HUES48 (cell line): ENCODE results near the gene MS4A8.
"Not testable (repeated sequence)": the region's sequence is repeated elsewhere in the genome, so short reads cannot be mapped to it uniquely, and the experiment has no call there.

Experiments used
- H3K27ac ChIP-seq: one replicate; pipeline ENCODE4 v1.7.0; 2013; ENCODE audit warnings: low read depth, low read length, inconsistent platforms
- H3K27me3 ChIP-seq: 2 replicates; pipeline ENCODE4 v1.6.1; 2013; ENCODE audit warnings: mild to moderate bottlenecking, low read length; ENCODE audit not compliant: control insufficient read depth, insufficient read depth
- H3K36me3 ChIP-seq: 2 replicates; pipeline ENCODE4 v1.6.1; 2013; ENCODE audit warnings: low read length; ENCODE audit not compliant: control insufficient read depth, insufficient read depth
- H3K4me1 ChIP-seq: 2 replicates; pipeline ENCODE4 v1.6.1; 2013; ENCODE audit warnings: mild to moderate bottlenecking, low read length; ENCODE audit not compliant: control insufficient read depth, insufficient read depth
- H3K4me3 ChIP-seq: 2 replicates; pipeline ENCODE4 v1.5.1; 2013; ENCODE audit warnings: mild to moderate bottlenecking, low read depth, low read length
- H3K9ac ChIP-seq: 2 replicates; pipeline ENCODE4 v1.6.1; 2013; ENCODE audit warnings: mild to moderate bottlenecking, low read depth, low read length, moderate library complexity
- H3K9me3 ChIP-seq: 2 replicates; pipeline ENCODE4 v1.6.1; 2013; ENCODE audit warnings: low read length; ENCODE audit not compliant: control insufficient read depth, insufficient read depth

The MS4A8 gene

GRCh38 chr11:60701469-60701818 is 2.0 kb downstream of the MS4A8 start:
- no peaks in the 10 kb centered on the region for H3K9me3 ChIP-seq
- no peak overlapping the region for H3K9ac ChIP-seq
- no peaks in the 10 kb centered on the region for H3K27me3 ChIP-seq
- no peaks in the 10 kb centered on the region for H3K36me3 ChIP-seq
- H3K27ac ChIP-seq, result no peak overlapping the region
- H3K4me3 ChIP-seq, result no peak overlapping the region
- H3K4me1 ChIP-seq, result peaks cover 4% of the 10 kb centered on the region; the same call in 1 of the 2 replicates

GRCh38 chr11:60703374-60703773 is 4.0 kb downstream of the MS4A8 start:
- H3K4me3 ChIP-seq, result no peak overlapping the region
- peaks cover 4% of the 10 kb centered on the region; the same call in 1 of the 2 replicates for H3K4me1 ChIP-seq
- no peak overlapping the region for H3K9ac ChIP-seq
- H3K27ac ChIP-seq, result no peak overlapping the region
- H3K36me3 ChIP-seq, result no peaks in the 10 kb centered on the region
- H3K9me3 ChIP-seq, result no peaks in the 10 kb centered on the region
- no peaks in the 10 kb centered on the region for H3K27me3 ChIP-seq

- no peaks in the 10 kb centered on the region for H3K9me3 ChIP-seq
- no peaks in the 10 kb centered on the region for H3K27me3 ChIP-seq
- H3K36me3 ChIP-seq, result no peaks in the 10 kb centered on the region
- peaks cover 2% of the 10 kb centered on the region; the same call in 1 of the 2 replicates for H3K4me1 ChIP-seq
- no peak overlapping the region for H3K27ac ChIP-seq
- H3K4me3 ChIP-seq, result no peak overlapping the region
- H3K9ac ChIP-seq, result no peak overlapping the region
Observed at GRCh38 chr11:60705895-60706294, 6.5 kb downstream of the MS4A8 start.

GRCh38 chr11:60706931-60707330 is 7.5 kb downstream of the MS4A8 start:
- no peak overlapping the region for H3K9ac ChIP-seq
- no peaks in the 10 kb centered on the region for H3K27me3 ChIP-seq
- H3K36me3 ChIP-seq, result no peaks in the 10 kb centered on the region
- H3K27ac ChIP-seq, result no peak overlapping the region
- no peaks in the 10 kb centered on the region for H3K4me1 ChIP-seq
- no peak overlapping the region for H3K4me3 ChIP-seq
- H3K9me3 ChIP-seq, result no peaks in the 10 kb centered on the region

DNA sequence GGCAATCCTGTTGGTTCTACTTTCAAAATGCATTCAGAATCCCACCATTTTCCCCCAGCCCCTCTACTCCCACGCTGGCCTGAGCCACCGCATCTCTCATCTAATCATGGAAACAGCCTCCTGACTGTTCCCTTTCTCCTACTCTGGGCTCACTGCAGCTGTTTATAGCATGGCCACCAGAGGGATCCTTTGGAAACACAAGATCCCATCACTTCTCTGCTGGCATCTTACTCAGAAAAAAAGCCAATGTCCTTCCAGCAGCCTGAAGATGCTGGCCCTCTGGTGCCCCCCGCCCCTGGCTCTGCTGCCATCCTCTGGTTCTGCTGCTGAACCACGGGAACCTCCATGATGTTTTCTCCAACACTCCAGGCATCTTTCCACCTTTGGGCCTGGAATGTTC is 11.1 kb downstream of the MS4A8 start:
- no peak overlapping the region for H3K27ac ChIP-seq
- no peaks in the 10 kb centered on the region for H3K27me3 ChIP-seq
- no peak overlapping the region for H3K9ac ChIP-seq
- no peaks in the 10 kb centered on the region for H3K4me1 ChIP-seq
- H3K36me3 ChIP-seq, result no peaks in the 10 kb centered on the region
- no peak overlapping the region for H3K4me3 ChIP-seq
- H3K9me3 ChIP-seq, result no peaks in the 10 kb centered on the region

GRCh38 chr11:60711276-60711675 is 11.9 kb downstream of the MS4A8 start:
- H3K27ac ChIP-seq, result no peak overlapping the region
- no peak overlapping the region for H3K9ac ChIP-seq
- H3K27me3 ChIP-seq, result no peaks in the 10 kb centered on the region
- no peaks in the 10 kb centered on the region for H3K36me3 ChIP-seq
- no peaks in the 10 kb centered on the region for H3K4me1 ChIP-seq
- H3K9me3 ChIP-seq, result no peaks in the 10 kb centered on the region
- H3K4me3 ChIP-seq, result no peak overlapping the region

DNA sequence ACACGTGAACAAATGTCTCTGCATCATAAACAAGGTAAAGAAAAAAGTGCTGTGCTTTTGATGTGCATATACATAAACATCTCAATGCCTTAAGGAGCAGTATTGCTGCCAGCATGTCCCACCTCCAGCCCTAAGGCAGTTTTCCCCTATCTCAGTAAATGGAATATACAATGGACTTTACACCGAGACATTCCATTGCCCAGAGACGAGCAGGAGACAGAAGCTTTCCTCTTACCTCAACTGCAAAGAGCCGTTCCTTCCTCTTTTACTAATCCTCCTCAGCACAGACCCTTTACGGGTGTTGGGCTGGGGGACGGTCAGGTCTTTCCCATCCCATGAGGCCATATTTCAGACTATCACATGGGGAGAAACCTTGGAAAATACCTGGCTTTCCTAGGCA is 14.0 kb downstream of the MS4A8 start:
- not testable (repeated sequence) for H3K27me3 ChIP-seq, H3K9me3 ChIP-seq, H3K9ac ChIP-seq, H3K4me1 ChIP-seq, H3K27ac ChIP-seq, H3K36me3 ChIP-seq, H3K4me3 ChIP-seq

DNA sequence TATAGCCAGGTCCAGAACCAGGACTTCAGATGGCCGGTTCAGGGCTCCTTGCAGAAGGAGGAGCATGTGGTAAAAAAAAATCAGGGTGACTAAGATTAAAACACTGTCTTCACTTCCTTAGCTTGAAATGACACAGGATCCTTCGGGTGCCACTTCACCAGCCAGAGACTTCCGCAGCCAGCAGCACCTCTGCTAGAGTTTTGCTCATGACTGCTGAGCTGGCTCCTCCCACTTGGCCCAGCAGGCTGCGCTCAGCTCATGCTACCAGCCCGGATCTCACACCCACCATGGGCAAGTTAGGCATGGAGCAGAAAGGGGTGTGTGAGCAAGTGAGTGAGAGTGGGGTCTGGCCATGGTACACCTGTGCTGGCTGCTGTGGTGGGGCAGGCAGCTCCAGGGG is 18.5 kb downstream of the MS4A8 start:
- H3K36me3 ChIP-seq, result no peaks in the 10 kb centered on the region
- H3K4me3 ChIP-seq, result no peak overlapping the region
- peaks cover 26% of the 10 kb centered on the region for H3K9me3 ChIP-seq
- H3K27ac ChIP-seq, result no peak overlapping the region
- H3K9ac ChIP-seq, result no peak overlapping the region
- no peaks in the 10 kb centered on the region for H3K4me1 ChIP-seq
- H3K27me3 ChIP-seq, result no peaks in the 10 kb centered on the region

- H3K27ac ChIP-seq, result no peak overlapping the region
- H3K9ac ChIP-seq, result no peak overlapping the region
- H3K4me1 ChIP-seq, result no peaks in the 10 kb centered on the region
- H3K4me3 ChIP-seq, result no peak overlapping the region
- H3K36me3 ChIP-seq, result no peaks in the 10 kb centered on the region
- H3K9me3 ChIP-seq, result peaks cover 26% of the 10 kb centered on the region
- H3K27me3 ChIP-seq, result no peaks in the 10 kb centered on the region
Observed at GRCh38 chr11:60718524-60719316, 19.3 kb downstream of the MS4A8 start.

DNA sequence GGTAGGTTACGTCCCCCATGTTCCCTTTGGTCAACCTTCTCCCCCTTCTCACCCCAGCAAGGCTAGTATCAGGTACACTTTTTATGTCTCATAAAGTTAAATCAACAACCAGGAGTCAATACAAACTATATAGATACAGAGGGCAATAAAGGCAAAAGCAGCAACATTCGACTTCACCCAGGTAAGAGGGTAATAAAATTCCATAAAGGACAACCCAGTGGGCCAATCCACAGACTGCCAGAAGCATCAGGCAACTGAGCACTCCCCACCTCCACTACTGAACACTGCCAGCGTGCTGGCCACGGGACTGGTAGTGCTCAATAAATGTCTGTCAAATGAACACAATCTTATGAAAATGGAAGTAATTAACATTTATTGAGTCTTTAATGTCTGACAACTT is 20.0 kb downstream of the MS4A8 start:
- no peak overlapping the region for H3K27ac ChIP-seq

GRCh38 chr11:60720460-60720859 is 21.0 kb downstream of the MS4A8 start:
- H3K27me3 ChIP-seq, result no peaks in the 10 kb centered on the region
- H3K9ac ChIP-seq, result no peak overlapping the region
- no peaks in the 10 kb centered on the region for H3K36me3 ChIP-seq
- no peak overlapping the region for H3K4me3 ChIP-seq
- H3K4me1 ChIP-seq, result no peaks in the 10 kb centered on the region
- H3K27ac ChIP-seq, result no peak overlapping the region
- peaks cover 28% of the 10 kb centered on the region for H3K9me3 ChIP-seq

More for the DNA sequence above, 20.0 kb downstream of the MS4A8 start:
- no peaks in the 10 kb centered on the region for H3K36me3 ChIP-seq
- H3K9ac ChIP-seq, result no peak overlapping the region
- H3K9me3 ChIP-seq, result peaks cover 26% of the 10 kb centered on the region
- no peaks in the 10 kb centered on the region for H3K4me1 ChIP-seq
- H3K4me3 ChIP-seq, result no peak overlapping the region
- no peaks in the 10 kb centered on the region for H3K27me3 ChIP-seq
